Measurements from ENCODE around the gene HIRIP3. TPM values are rescaled to one million over a fixed set of nuclear protein-coding genes. Genes with fewer than 3 reads are reported as not detected.
A peak's percentile ranks its signal among the peaks of the same experiment; 100 is the strongest.
"Not testable (repeated sequence)": the region's sequence is repeated elsewhere in the genome, so short reads cannot be mapped to it uniquely, and the experiment has no call there.

HIRIP3 gene, protein sequence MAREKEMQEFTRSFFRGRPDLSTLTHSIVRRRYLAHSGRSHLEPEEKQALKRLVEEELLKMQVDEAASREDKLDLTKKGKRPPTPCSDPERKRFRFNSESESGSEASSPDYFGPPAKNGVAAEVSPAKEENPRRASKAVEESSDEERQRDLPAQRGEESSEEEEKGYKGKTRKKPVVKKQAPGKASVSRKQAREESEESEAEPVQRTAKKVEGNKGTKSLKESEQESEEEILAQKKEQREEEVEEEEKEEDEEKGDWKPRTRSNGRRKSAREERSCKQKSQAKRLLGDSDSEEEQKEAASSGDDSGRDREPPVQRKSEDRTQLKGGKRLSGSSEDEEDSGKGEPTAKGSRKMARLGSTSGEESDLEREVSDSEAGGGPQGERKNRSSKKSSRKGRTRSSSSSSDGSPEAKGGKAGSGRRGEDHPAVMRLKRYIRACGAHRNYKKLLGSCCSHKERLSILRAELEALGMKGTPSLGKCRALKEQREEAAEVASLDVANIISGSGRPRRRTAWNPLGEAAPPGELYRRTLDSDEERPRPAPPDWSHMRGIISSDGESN
- 3.2 and 3.9 TPM in 2 replicates for total RNA-seq (2014; rRNA removed; shearing (Covaris generic))
- 11.9 and 14.0 TPM in 2 replicates for polyA plus RNA-seq (2016; fragmentation: Nextera tagmentation; extraction: Ambion mirVana)

GRCh38 chr16:29995324-29995910 is at the start of gene HIRIP3:
HIRIP3 (minus strand) TSS chr16:29995617; CDS start chr16:29995605, 12 bp downstream.
- WGBS, 2 experiments (ENCODE audit: low coverage in 1 of 2, low lambda C conversion rate in 2 of 2, missing lambda C conversion rate in 2 of 2) = 0 to 1% methylated on average over 40 to 53 of the region's 53 CpGs
- peak within 1 kb of the TSS; percentile 89 for H3K4me2 ChIP-seq (ENCODE audit: unreplicated experiment)
- peaks cover 15% of the 10 kb centered on the region for H3K4me1 ChIP-seq (ENCODE audit: insufficient read depth)
- H3K79me2 ChIP-seq (ENCODE audit: insufficient read depth) = peaks cover 19% of the 10 kb centered on the region
- no peaks in the 10 kb centered on the region for H4K20me1 ChIP-seq (ENCODE audit: insufficient read depth)
- DNase-seq = peak; percentile 91
- no peaks in the 10 kb centered on the region for H3K9me2 ChIP-seq (ENCODE audit: insufficient read depth)
- H2AFZ ChIP-seq = peak within 1 kb of the TSS; percentile 95
- H3K9me3 ChIP-seq (ENCODE audit: low read depth) = no peaks in the 10 kb centered on the region
- H3K27ac ChIP-seq = peak within 1 kb of the TSS; percentile 81
- H3F3A ChIP-seq (ENCODE audit: insufficient read depth) = peaks cover 16% of the 10 kb centered on the region
- in situ Hi-C loops (cut with MboI) = no loop called here
- H3K4me3 ChIP-seq = peak within 1 kb of the TSS; percentile 91
- H3K9ac ChIP-seq = peak within 1 kb of the TSS; percentile 86
- no peak for TF ChIP-seq EZH2phosphoT487 (IDR thresholded peaks at IDR 0.05; ENCODE audit: insufficient read depth, low read depth)
- no peaks in the 10 kb centered on the region for H3K27me3 ChIP-seq (replicated peaks; ENCODE audit: insufficient read depth)
- peaks cover 4% of the 10 kb centered on the region; the same call in 1 of the 2 replicates for H3K36me3 ChIP-seq (ENCODE audit: low read depth)

DNA sequence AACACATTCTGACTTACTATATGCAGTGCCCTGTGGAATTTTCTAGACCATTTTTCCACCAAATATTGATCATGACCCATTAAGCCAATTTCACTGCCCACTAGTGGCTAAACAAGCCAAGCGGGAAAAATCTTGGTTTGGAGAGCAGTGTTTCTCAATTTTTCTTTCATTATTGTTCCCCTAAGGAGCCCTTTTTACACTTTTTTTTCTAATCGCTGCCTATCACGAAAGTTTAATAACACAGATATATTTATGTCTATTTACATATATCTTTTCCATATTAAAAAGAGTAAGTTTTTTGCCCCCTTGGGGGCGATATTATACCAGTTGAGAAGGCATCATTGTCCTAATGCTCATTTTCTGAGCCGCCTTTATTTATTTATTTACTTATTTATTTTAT is 46.4 kb upstream of the HIRIP3 start:
- Histone ChIP-seq H2AFZ (no peak overlapping the region), H3K4me2 (ENCODE audit: unreplicated experiment) (no peak overlapping the region), H3F3A (ENCODE audit: insufficient read depth) (no peaks in the 10 kb centered on the region), H3K9me2 (ENCODE audit: insufficient read depth) (no peaks in the 10 kb centered on the region), H4K20me1 (ENCODE audit: insufficient read depth) (no peaks in the 10 kb centered on the region), H3K9me3 (ENCODE audit: low read depth) (no peaks in the 10 kb centered on the region), H3K4me3 (no peak overlapping the region), H3K9ac (no peak overlapping the region), H3K4me1 (ENCODE audit: insufficient read depth) (no peaks in the 10 kb centered on the region), H3K79me2 (ENCODE audit: insufficient read depth) (no peaks in the 10 kb centered on the region), H3K36me3 (ENCODE audit: low read depth) (no peaks in the 10 kb centered on the region), H3K27me3 (replicated peaks; ENCODE audit: insufficient read depth) (no peaks in the 10 kb centered on the region), H3K27ac (no peak overlapping the region)
- DNase-seq = peak; percentile 65
- 27 to 28% methylated on average over 5 of the region's 5 CpGs for WGBS, 2 experiments (ENCODE audit: low coverage in 1 of 2, low lambda C conversion rate in 2 of 2, missing lambda C conversion rate in 2 of 2)
- in situ Hi-C loops (cut with MboI) = no loop called here
- TF ChIP-seq EZH2 (IDR thresholded peaks at IDR 0.05; ENCODE audit: insufficient read depth, poor library complexity, severe bottlenecking) (no peak), EZH2phosphoT487 (IDR thresholded peaks at IDR 0.05; ENCODE audit: insufficient read depth, low read depth) (no peak)

GRCh38 chr16:30040690-30041089 is 45.3 kb upstream of the HIRIP3 start:
- WGBS, 2 experiments (ENCODE audit: low coverage in 1 of 2, low lambda C conversion rate in 2 of 2, missing lambda C conversion rate in 2 of 2) = 65 to 66% methylated on average over 5 of the region's 5 CpGs
- H3K27me3 ChIP-seq (replicated peaks; ENCODE audit: insufficient read depth); H2AFZ ChIP-seq; H3F3A ChIP-seq (ENCODE audit: insufficient read depth); H3K4me3 ChIP-seq; H3K9ac ChIP-seq; H3K9me3 ChIP-seq (ENCODE audit: low read depth); H3K79me2 ChIP-seq (ENCODE audit: insufficient read depth); H3K27ac ChIP-seq; H3K9me2 ChIP-seq (ENCODE audit: insufficient read depth); H3K4me1 ChIP-seq (ENCODE audit: insufficient read depth); in situ Hi-C loops (cut with MboI); H3K4me2 ChIP-seq (ENCODE audit: unreplicated experiment); H3K36me3 ChIP-seq (ENCODE audit: low read depth); H4K20me1 ChIP-seq (ENCODE audit: insufficient read depth); DNase-seq: not testable (repeated sequence)

DNA sequence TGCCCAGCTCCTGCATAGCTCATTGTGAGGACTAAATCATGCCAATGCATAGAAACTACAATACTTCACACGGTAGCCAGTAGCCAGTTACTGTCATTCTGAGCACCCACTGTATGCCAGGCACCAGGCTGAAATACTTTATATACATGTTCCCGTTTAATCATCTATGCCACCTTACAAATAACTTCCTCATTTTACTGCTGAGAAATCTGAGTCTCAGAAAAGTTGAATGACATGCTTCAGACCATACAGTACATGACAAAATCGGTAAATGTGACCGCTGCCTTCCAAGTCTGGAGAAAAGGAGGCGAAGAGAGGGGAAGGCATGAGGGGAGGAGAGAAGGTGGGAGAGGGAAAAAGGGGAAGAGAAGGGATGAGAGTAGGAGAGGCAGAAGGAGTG is 44.8 kb upstream of the HIRIP3 start:
- H3K27me3 ChIP-seq (replicated peaks; ENCODE audit: insufficient read depth) = no peaks in the 10 kb centered on the region; the same call in 1 of the 2 replicates
- in situ Hi-C loops (cut with MboI) = no loop called here
- TF ChIP-seq EZH2phosphoT487 (IDR thresholded peaks at IDR 0.05; ENCODE audit: insufficient read depth, low read depth) (no peak), EZH2 (IDR thresholded peaks at IDR 0.05; ENCODE audit: insufficient read depth, poor library complexity, severe bottlenecking) (no peak)
- H4K20me1 ChIP-seq (ENCODE audit: insufficient read depth) = no peaks in the 10 kb centered on the region
- H3K9me3 ChIP-seq (ENCODE audit: low read depth) = no peaks in the 10 kb centered on the region
- H3K9ac ChIP-seq = no peak overlapping the region
- H3K27ac ChIP-seq = no peak overlapping the region
- 58 to 59% methylated on average over 5 of the region's 5 CpGs for WGBS, 2 experiments (ENCODE audit: low coverage in 1 of 2, low lambda C conversion rate in 2 of 2, missing lambda C conversion rate in 2 of 2)
- H3K4me3 ChIP-seq = no peak overlapping the region
- no peak overlapping the region for H3K4me2 ChIP-seq (ENCODE audit: unreplicated experiment)
- H3K4me1 ChIP-seq (ENCODE audit: insufficient read depth) = no peaks in the 10 kb centered on the region
- DNase-seq = no peak
- no peaks in the 10 kb centered on the region for H3K79me2 ChIP-seq (ENCODE audit: insufficient read depth)
- H2AFZ ChIP-seq = no peak overlapping the region
- no peaks in the 10 kb centered on the region for H3K36me3 ChIP-seq (ENCODE audit: low read depth)
- H3K9me2 ChIP-seq (ENCODE audit: insufficient read depth) = no peaks in the 10 kb centered on the region
- H3F3A ChIP-seq (ENCODE audit: insufficient read depth) = no peaks in the 10 kb centered on the region

All from GM23248 (cell line).